Ovary (tissue), 3 donors: Measurements from ENCODE around the gene CSNK1G1.

Experiments used
- EP300 ChIP-seq: sonication (generic); formaldehyde crosslinking; IDR thresholded peaks from one replicate; pipeline ENCODE4 v1.6.1; 2017; ENCODE audit warnings: antibody characterized with exemption
- POLR2A ChIP-seq: fragments of 450-650 bp; IDR thresholded peaks from one replicate; pipeline ENCODE4 v1.6.1; 2017; ENCODE audit warnings: antibody characterized with exemption, mild to moderate bottlenecking, moderate library complexity
- TF ChIP-seq, protein P1 (sequence below), 3 donors: fragments of 450-650 bp in 2 of 3; fragments of 200-600 bp in 1 of 3; IDR thresholded peaks; one replicate each; pipeline versions ENCODE4 v1.5.1 to v1.8.0; 2016 to 2022; ENCODE audit warnings: antibody characterized with exemption in 3 of 3, mild to moderate bottlenecking in 1 of 3
- donor health status: DM: no; HTN: no; CAD: no.

DNA sequence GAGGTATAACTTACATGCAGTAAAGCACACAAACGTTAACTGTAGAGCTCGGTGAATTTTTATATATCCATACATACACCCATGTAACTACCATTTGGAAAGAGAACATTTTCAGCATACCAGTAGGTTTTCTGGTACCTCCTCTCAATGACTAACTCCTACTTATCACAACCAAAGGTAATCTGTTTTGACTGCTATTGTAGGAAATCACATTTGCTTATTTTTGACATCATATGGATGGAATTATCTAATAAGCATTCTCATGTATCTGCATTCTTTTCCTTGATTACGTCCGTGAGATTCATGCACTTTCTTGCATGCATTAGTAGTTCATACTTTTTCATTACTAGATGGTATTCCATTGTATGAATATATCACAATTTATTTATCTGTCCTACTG lies 76.8 kb downstream of the CSNK1G1 start:
- TF ChIP-seq, protein P1, sequence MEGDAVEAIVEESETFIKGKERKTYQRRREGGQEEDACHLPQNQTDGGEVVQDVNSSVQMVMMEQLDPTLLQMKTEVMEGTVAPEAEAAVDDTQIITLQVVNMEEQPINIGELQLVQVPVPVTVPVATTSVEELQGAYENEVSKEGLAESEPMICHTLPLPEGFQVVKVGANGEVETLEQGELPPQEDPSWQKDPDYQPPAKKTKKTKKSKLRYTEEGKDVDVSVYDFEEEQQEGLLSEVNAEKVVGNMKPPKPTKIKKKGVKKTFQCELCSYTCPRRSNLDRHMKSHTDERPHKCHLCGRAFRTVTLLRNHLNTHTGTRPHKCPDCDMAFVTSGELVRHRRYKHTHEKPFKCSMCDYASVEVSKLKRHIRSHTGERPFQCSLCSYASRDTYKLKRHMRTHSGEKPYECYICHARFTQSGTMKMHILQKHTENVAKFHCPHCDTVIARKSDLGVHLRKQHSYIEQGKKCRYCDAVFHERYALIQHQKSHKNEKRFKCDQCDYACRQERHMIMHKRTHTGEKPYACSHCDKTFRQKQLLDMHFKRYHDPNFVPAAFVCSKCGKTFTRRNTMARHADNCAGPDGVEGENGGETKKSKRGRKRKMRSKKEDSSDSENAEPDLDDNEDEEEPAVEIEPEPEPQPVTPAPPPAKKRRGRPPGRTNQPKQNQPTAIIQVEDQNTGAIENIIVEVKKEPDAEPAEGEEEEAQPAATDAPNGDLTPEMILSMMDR (IDR thresholded peaks at IDR 0.05), result no peak
- TF ChIP-seq EP300 (no peak), POLR2A (no peak)
